Measurements from ENCODE around the gene MED27.

Gene MED27

DNA sequence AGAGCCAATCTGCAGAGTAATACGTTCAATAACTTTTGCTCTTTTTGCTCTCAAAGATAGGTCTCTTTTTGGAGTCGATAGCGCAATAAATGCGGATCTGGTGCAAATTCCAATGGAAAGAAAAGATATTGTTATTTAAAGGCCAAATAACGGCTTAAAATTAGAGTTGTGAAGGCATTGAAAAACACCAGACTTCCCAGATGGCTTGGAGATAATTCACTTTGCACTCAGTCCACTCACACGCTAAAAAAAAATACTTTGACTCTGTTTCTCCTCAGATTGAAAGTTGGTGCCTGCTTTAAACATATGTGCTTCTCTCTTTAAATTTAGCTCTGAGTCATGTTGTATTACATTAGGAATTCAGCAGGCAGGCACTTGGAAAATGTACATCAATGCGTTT, 19.5 kb upstream of the MED27 start:
- H3K36me3 Mint-ChIP-seq (ENCODE audit: low read depth), result no peaks in the 10 kb centered on the region
- H3K4me3 Mint-ChIP-seq, result no peak overlapping the region
- no peaks in the 10 kb centered on the region for H3K9me3 Mint-ChIP-seq
- intact Hi-C loops (cut with micrococcal nuclease), result no loop called here
- no peaks in the 10 kb centered on the region for H3K4me1 Mint-ChIP-seq (ENCODE audit: low read depth)
- H3K27ac Mint-ChIP-seq, result no peak overlapping the region
- H3K27me3 Mint-ChIP-seq, result peaks cover 36% of the 10 kb centered on the region

DNA sequence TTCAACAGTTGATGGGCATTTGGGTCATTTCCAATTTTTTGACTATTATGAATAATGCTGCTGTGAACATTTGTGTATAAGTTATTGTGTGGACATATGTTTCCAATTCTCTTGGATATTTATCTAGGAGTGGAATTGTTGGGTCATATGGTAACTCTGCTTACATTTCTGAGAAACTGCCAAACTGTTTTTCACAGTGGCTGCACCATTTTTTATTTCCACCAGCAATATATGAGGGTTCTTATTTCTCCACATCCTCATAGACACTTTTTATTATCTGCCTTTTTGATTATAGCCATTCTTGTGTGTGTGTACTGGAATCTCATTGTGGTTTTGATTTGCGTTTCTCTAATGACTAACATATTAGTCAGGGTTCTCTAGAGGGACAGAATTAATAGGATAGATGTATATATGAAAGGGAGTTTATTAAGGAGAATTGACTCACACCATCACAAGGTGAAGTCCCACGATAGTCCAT, 14.7 kb upstream of the MED27 start:
- Mint-ChIP-seq H3K9me3 (no peaks in the 10 kb centered on the region), H3K36me3 (ENCODE audit: low read depth) (no peaks in the 10 kb centered on the region), H3K4me1 (ENCODE audit: low read depth) (no peaks in the 10 kb centered on the region), H3K27ac (no peak overlapping the region), H3K27me3 (peaks cover 37% of the 10 kb centered on the region), H3K4me3 (no peak overlapping the region)
- intact Hi-C loops (cut with micrococcal nuclease), result no loop called here

DNA sequence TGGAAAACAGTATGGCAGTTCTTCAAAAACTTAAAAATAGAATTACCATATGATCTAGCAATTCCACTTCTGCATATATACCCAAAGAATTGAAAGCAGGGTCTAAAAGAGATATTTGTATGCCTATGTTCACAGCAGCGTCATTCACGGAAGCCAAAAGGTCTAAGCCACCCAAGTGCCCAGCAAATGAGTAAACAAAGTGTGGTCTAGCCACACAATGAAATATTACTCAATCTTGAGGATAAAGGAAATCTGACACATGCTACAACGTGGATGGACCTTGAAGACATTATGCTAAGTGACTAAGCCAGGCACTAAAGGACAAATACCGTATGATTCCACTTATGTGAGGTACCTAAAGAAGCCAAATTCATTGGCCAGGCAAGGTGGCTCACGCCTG, 11.1 kb upstream of the MED27 start:
- no peaks in the 10 kb centered on the region for H3K36me3 Mint-ChIP-seq (ENCODE audit: low read depth)
- no peaks in the 10 kb centered on the region for H3K4me1 Mint-ChIP-seq (ENCODE audit: low read depth)
- H3K9me3 Mint-ChIP-seq, result no peaks in the 10 kb centered on the region
- intact Hi-C loops (cut with micrococcal nuclease), result no loop called here
- H3K4me3 Mint-ChIP-seq, result no peak overlapping the region
- H3K27me3 Mint-ChIP-seq, result peaks cover 24% of the 10 kb centered on the region
- H3K27ac Mint-ChIP-seq, result no peak overlapping the region

DNA sequence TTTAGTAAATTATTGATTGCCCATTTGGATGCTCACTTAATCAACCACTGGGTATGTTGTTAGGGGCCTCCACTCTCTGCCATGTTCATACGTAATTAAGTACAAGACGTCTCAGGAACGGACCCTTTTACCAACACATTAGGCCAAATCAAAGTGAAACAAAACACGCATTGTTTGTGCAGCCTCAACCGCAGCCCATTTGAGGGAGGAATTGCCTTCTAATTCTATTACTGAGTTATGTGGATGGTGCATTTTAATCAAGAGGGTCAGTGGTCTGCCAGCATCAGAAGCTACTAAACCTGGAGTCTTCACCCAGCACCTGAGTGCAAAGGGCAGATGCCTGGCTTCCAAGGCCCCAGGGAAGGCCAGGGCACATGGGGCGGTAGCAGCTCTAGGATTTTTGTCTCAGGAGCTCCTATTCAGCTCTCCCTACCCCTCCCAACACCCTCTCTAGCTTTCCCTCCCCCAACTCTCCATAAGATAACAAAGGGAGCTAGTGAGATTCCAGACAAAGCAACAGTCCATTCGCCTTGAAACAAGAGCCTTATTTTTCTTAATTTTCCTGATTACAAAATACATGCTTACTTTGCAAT, 7.9 kb upstream of the MED27 start:
- Mint-ChIP-seq H3K27ac (no peak overlapping the region), H3K4me3 (no peak overlapping the region), H3K27me3 (peaks cover 16% of the 10 kb centered on the region), H3K36me3 (ENCODE audit: low read depth) (no peaks in the 10 kb centered on the region), H3K9me3 (no peaks in the 10 kb centered on the region), H3K4me1 (ENCODE audit: low read depth) (no peaks in the 10 kb centered on the region)
- intact Hi-C loops (cut with micrococcal nuclease), result no loop called here

DNA sequence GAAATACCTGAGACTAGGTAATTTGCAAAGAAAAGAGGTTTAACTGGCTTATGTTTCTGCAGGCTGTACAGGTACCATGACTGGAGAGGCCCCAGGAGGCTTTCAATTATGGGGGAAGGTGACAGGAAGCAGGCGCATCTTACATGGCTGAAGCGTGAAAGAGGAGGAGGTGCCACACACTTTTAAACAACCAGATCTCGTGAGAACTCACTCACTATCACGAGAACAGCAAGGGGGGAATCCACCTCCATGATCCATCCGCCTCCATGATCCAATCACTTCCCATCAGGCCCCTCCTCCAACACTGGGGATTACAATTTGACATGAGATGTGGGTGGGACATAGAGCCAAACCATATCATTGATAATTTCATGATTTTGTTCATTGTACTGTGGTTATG, 2.5 kb upstream of the MED27 start:
- H3K36me3 Mint-ChIP-seq (ENCODE audit: low read depth), result peaks cover 22% of the 10 kb centered on the region
- no peak overlapping the region for H3K4me3 Mint-ChIP-seq
- H3K27ac Mint-ChIP-seq, result no peak overlapping the region
- H3K27me3 Mint-ChIP-seq, result peaks cover 12% of the 10 kb centered on the region
- H3K4me1 Mint-ChIP-seq (ENCODE audit: low read depth), result peaks cover 23% of the 10 kb centered on the region
- H3K9me3 Mint-ChIP-seq, result no peaks in the 10 kb centered on the region
- intact Hi-C loops (cut with micrococcal nuclease), result no loop called here

DNA sequence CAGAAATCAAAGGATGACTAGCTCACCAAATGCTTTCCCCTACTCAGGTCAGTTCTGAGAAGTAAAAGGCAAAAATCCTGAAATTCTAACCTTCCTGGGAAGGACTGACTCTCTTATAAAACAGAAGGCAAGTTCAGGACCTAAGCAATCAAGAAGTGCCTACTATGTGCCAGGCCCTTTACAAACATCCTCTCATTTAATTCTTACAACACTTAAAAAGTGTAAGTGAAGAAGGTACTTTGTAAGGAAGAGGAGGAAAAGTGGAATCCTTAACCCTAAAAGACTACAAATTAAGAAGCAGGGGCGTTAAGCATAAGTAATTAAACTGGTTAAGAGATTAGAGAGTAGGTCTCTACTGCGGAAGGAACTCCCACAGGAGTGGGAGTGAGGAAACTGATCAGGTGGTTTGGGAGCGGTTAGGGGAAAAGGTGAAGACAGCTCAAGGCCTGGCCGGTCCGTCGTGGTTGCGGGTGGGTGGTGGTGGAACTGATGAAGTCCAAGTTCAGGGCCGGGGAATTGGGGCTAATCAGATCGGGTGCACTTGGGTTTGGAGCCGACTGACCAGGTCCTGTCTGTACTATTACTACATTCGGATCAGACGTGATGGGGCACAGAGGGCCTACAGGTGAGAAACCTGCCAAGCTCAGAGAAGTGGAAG, 839 bp downstream of the MED27 start:
- Mint-ChIP-seq H3K4me1 (ENCODE audit: low read depth) (peaks cover 34% of the 10 kb centered on the region), H3K9me3 (no peaks in the 10 kb centered on the region), H3K27me3 (peaks cover 5% of the 10 kb centered on the region), H3K4me3 (peak overlapping the region; percentile 90), H3K36me3 (ENCODE audit: low read depth) (peaks cover 47% of the 10 kb centered on the region), H3K27ac (peak overlapping the region; percentile 89)
- intact Hi-C loops (cut with micrococcal nuclease), result no loop called here

DNA sequence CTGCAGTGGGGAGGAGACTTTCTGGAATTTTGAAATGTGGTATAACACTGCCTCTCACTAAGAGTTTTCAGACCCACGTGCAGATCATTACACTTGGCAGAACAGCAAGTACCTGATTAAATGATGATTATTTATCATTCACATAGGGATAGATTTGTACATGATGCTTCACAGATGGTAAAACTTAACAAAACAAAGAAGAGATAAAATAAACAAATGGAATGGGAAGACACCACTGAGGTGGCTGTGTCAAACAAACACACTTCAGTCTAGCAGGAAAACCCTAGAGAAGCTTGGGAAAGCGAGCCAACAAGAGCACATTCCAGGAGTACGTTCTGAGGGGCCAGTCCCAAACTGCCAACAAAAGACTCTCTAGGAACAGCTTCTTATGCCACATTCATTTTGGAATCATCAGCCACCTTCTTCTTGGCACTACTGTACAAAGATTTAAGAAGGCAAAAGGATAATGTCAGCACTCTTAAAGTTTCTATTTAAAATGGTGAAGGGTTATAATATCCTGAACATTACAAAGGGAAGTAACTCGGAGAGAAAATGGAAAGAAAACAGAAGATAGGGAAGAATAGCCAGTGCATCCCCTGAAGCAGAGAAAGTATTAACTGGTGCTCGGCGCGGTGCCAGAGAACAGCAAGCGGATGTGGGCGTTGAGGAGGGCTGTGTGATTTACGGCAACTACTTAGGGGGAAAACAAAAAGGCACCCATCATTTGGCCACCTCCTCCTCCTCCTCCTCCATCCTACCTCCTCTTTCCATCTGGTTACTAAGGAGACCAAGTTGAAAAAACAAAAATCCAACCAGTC, 1.6 kb downstream of the MED27 start:
- Mint-ChIP-seq H3K4me1 (ENCODE audit: low read depth) (peaks cover 34% of the 10 kb centered on the region), H3K27me3 (peaks cover 4% of the 10 kb centered on the region), H3K27ac (peak overlapping the region; percentile 25), H3K4me3 (peak overlapping the region; percentile 90), H3K9me3 (no peaks in the 10 kb centered on the region), H3K36me3 (ENCODE audit: low read depth) (peaks cover 54% of the 10 kb centered on the region)
- intact Hi-C loops (cut with micrococcal nuclease), result no loop called here

DNA sequence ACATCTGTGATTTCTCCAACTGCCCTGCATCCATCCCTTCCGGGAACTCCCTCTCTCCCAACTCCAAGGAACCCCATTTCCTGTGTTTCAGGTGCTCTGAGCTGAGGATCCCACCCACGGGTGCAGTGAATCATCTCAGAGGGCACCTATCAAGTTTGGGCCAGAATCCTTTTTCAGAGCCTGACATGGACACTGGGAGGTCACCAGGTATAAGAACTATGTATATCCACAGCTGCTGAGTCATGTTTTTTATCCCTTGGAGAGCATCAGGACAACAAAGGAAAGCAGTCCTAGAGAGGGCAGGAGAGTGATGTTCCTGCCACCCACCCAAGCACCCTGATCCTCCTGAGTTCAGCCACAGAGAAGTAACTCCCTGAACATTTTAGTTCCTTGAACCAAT, 3.8 kb downstream of the MED27 start:
- no peaks in the 10 kb centered on the region for H3K9me3 Mint-ChIP-seq
- peaks cover 77% of the 10 kb centered on the region for H3K36me3 Mint-ChIP-seq (ENCODE audit: low read depth)
- no peak overlapping the region for H3K4me3 Mint-ChIP-seq
- intact Hi-C loops (cut with micrococcal nuclease), result no loop called here
- no peaks in the 10 kb centered on the region for H3K27me3 Mint-ChIP-seq
- no peak overlapping the region for H3K27ac Mint-ChIP-seq
- peaks cover 34% of the 10 kb centered on the region for H3K4me1 Mint-ChIP-seq (ENCODE audit: low read depth)

DNA sequence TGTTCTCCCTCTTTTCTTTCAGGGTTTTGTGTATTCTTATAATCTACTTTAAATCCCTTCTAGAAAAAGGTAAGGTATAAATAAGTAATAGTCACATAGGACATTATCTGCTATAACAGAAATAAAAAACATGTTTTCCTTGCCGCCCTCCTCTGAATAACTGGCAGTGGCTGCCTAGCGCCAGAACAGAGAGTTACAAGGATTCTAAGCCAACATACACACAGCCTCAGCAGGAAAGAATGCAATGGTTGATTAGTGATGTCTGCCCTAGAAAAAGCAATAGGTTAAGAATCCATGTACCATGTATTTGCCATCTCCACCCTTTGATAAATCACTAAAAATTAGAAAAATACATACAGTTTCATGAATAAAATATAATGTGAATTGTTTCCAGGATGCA, 4.9 kb downstream of the MED27 start:
- no peak overlapping the region for H3K27ac Mint-ChIP-seq
- intact Hi-C loops (cut with micrococcal nuclease), result no loop called here

DNA sequence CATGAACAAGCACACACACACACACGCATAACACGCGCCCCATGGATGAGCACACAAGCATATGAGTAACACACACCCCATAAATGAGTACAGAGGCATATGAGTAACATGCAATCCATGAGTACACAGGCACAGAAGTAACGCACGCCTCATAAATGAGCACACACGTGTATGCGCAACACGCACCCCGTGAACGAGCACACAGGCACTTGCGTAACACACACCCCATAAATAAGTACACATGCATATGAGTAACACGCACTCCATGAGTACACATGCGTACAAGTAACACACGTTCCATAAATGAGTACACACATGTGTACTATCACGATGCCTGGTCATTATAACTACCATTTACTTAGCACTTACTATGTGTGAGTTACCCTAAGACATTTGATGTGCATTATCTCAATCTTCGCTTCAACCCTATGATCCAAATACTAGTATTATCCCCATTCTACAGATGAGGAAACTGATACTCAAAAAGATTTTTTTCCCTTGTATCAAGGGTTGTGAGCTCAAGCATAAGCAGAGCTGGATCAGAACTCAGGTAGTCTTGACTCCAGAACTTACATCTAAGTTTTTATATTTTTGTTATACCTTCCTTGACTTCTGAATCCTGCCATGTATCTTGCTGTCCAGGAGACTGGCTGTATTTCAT, 7.7 kb downstream of the MED27 start:
- intact Hi-C loops (cut with micrococcal nuclease), result no loop called here
- Mint-ChIP-seq H3K36me3 (ENCODE audit: low read depth) (peaks cover 84% of the 10 kb centered on the region), H3K27me3 (no peaks in the 10 kb centered on the region), H3K9me3 (no peaks in the 10 kb centered on the region), H3K4me3 (no peak overlapping the region), H3K4me1 (ENCODE audit: low read depth) (peaks cover 11% of the 10 kb centered on the region), H3K27ac (no peak overlapping the region)

More for the DNA sequence above, 4.9 kb downstream of the MED27 start:
- Mint-ChIP-seq H3K4me3 (no peak overlapping the region), H3K27me3 (no peaks in the 10 kb centered on the region), H3K36me3 (ENCODE audit: low read depth) (peaks cover 83% of the 10 kb centered on the region), H3K9me3 (no peaks in the 10 kb centered on the region), H3K4me1 (ENCODE audit: low read depth) (peaks cover 30% of the 10 kb centered on the region)

DNA sequence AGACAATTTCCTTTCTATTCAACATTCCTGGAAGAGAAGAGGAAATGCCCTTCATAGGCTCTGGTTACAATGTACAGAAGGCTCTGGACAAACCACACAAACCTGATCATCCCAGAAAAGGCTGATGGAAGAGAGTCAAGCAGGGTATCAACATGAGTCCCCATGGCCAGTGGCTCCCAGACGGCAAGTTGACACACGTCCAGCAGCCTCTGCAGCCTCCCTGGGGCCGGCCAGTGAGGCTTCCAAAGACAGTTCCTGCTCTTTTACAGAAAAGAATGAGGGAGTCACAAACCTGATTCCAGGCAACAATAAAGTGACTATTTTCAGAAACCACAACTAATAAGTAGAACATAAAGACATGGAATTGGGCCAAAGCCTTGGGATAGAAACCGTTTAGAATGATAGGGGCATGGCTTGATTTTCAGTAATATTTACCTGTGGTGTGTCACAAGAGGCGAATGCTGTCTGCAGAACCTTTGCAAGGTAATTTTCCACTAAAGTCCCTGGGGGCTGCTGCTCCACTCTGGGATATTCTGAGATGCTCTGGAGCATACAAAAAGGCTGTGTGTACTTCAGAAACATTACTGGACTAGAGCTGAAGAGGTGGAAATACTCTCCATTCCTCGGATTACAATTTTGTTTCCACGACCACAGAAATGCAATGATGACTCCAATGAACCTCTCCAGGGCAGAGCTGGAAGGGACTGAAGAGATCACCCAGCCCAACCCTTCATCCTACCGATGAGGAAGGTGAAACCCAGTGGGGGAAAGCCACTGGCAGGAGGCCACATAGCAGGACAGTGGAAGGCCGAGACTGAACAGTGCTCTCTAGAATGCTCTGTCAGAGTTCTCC, 10.4 kb downstream of the MED27 start:
- H3K4me1 Mint-ChIP-seq (ENCODE audit: low read depth), result no peaks in the 10 kb centered on the region
- no peak overlapping the region for H3K4me3 Mint-ChIP-seq
- H3K9me3 Mint-ChIP-seq, result no peaks in the 10 kb centered on the region
- peaks cover 81% of the 10 kb centered on the region for H3K36me3 Mint-ChIP-seq (ENCODE audit: low read depth)
- intact Hi-C loops (cut with micrococcal nuclease), result no loop called here
- H3K27me3 Mint-ChIP-seq, result no peaks in the 10 kb centered on the region
- no peak overlapping the region for H3K27ac Mint-ChIP-seq

DNA sequence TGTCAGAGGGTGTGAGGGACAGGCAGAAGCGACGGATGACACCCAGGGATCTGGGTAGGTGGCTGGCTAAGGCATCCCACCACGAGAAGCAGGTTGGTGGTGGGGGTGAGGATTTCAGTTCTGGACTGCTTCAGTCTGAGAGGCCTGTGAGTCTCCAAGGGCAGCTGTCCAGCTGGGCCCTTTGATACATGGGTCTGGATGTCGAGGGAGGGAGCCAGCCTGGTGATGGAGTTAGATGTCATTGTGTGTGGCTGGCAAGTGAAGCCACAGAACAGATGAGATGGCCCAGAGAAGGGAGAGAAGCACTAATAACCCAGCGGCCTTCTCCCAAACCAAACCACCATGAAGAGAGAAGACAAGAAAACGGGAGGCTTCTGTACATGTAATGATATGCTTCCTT, 11.1 kb downstream of the MED27 start:
- H3K4me1 Mint-ChIP-seq (ENCODE audit: low read depth), result no peaks in the 10 kb centered on the region
- intact Hi-C loops (cut with micrococcal nuclease), result no loop called here
- no peaks in the 10 kb centered on the region for H3K9me3 Mint-ChIP-seq
- H3K4me3 Mint-ChIP-seq, result no peak overlapping the region
- no peak overlapping the region for H3K27ac Mint-ChIP-seq
- peaks cover 79% of the 10 kb centered on the region for H3K36me3 Mint-ChIP-seq (ENCODE audit: low read depth)
- no peaks in the 10 kb centered on the region for H3K27me3 Mint-ChIP-seq

DNA sequence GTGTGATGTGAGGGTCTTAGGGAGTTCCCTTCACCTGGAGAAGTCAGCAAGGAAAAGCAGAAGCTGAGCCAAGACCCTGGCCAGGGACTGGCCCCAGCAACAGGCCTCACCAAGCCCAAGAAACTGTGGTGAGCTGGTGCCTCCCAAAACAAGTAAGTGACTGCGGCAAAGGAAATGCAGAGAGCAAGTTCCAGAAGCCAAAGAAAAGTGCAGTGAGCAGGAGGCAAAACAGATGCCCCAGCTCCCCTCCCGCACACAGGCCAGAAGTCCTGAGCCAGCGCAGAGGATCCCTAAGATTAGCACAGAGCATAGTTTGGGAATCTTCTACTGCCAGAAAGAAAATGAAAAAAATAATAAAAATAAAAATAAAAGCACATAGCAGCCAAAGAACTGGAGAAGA, 13.2 kb downstream of the MED27 start:
- intact Hi-C loops (cut with micrococcal nuclease), result no loop called here
- no peak overlapping the region for H3K27ac Mint-ChIP-seq
- H3K4me3 Mint-ChIP-seq, result no peak overlapping the region

More for the DNA sequence above, 13.2 kb downstream of the MED27 start:
- H3K4me1 Mint-ChIP-seq (ENCODE audit: low read depth), result no peaks in the 10 kb centered on the region
- H3K27me3 Mint-ChIP-seq, result no peaks in the 10 kb centered on the region
- H3K9me3 Mint-ChIP-seq, result no peaks in the 10 kb centered on the region
- peaks cover 58% of the 10 kb centered on the region for H3K36me3 Mint-ChIP-seq (ENCODE audit: low read depth)

Data from dendritic cell treated with granulocyte-macrophage colony-stimulating factor and Interleukin-4, amounts not matched to agents 40 ng/mL and 50 ng/mL, for 4 days (primary cell).